Retinal pigment epithelial cell (primary cell): ENCODE results near the gene MADCAM1.

Experiments used
- DNase-seq: peaks from one replicate; pipeline ENCODE4 v3.0.0-alpha.2; 2010; ENCODE audit warnings: low read depth
- H3K4me3 ChIP-seq: 2 replicates; pipeline ENCODE4 v1.5.1; 2011; ENCODE audit warnings: mild to moderate bottlenecking, low read length, control low read depth, moderate library complexity
- TF ChIP-seq, protein P1 (sequence below): conservative IDR thresholded peaks from 2 replicates; pipeline ENCODE4 v1.5.1; 2011; ENCODE audit warnings: low read depth, low read length, control low read depth, inconsistent platforms

Gene MADCAM1

DNA sequence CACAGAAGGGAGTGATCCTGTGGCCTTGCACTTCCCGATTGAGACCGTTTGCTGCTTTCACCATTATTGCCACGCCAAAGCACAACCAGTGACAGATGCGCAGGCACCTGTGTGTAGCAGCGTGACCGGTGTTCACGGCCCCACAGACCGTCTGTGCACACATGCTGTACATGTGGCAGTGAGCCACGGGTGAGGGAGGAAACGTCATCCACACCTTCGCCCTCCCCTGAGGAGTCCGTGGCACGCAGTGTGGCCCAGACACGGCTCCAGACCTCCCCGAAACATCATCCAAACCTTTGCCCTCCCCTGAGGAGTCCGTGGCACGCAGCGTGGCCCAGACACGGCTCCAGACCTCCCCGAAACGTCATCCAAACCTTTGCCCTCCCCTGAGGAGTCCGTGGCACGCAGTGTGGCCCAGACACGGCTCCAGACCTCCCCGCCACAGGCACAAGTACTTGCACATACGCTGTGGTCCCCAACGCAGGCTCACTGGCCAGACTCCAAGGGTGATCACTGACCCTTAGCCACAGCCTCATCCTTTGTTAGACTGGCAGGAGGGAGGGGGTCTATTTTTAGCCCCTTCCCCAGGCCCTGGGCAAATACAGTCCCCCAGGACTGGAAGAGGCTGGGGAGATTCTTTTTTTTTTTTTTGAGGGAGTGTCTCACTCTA, 27.6 kb upstream of the MADCAM1 start:
- DNase-seq = no peak
- TF ChIP-seq, protein P1, sequence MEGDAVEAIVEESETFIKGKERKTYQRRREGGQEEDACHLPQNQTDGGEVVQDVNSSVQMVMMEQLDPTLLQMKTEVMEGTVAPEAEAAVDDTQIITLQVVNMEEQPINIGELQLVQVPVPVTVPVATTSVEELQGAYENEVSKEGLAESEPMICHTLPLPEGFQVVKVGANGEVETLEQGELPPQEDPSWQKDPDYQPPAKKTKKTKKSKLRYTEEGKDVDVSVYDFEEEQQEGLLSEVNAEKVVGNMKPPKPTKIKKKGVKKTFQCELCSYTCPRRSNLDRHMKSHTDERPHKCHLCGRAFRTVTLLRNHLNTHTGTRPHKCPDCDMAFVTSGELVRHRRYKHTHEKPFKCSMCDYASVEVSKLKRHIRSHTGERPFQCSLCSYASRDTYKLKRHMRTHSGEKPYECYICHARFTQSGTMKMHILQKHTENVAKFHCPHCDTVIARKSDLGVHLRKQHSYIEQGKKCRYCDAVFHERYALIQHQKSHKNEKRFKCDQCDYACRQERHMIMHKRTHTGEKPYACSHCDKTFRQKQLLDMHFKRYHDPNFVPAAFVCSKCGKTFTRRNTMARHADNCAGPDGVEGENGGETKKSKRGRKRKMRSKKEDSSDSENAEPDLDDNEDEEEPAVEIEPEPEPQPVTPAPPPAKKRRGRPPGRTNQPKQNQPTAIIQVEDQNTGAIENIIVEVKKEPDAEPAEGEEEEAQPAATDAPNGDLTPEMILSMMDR = no peak
- no peak overlapping the region for H3K4me3 ChIP-seq

DNA sequence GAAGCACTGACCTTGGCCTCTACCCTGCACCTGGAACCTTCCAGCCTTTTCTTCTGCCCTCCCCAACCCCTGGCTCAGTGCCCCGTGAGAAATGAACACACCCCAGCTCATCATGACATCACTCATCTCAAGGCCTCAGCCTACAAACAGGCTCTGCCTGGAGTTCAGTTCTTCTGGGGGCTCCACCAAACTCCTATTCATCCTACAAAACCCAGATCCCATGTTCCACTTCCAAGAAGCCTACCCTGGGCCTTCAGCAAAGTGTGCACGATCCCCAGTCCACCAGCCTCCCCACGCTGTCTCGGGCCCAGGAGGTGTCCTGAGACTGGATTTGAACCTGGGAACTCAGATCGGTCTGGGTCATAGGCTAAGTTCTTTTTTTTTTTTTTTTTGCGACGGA, 26.5 kb upstream of the MADCAM1 start:
- no peak overlapping the region for H3K4me3 ChIP-seq
- TF ChIP-seq, protein P1 = no peak
- no peak for DNase-seq

DNA sequence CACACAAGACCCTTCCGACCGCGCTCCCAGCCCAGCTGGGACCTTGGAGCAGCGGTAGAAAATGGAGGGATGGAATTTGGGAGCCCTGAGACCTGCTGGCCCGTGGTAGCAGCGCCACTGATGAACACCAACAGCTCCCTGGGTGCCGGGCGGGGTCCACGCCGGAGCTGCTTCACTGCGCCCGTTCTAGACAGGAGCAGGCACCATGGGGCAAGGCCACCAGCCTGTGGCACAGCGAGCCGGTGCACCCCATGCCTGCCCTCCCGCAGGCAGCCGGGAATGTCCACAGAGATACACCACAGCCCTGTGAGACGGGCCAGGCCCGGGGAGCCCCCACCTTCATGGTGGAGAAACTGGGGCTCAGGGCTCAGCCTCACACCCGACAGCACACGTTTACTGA, 25.6 kb upstream of the MADCAM1 start:
- no peak overlapping the region for H3K4me3 ChIP-seq
- no peak for DNase-seq
- TF ChIP-seq, protein P1 = no peak

DNA sequence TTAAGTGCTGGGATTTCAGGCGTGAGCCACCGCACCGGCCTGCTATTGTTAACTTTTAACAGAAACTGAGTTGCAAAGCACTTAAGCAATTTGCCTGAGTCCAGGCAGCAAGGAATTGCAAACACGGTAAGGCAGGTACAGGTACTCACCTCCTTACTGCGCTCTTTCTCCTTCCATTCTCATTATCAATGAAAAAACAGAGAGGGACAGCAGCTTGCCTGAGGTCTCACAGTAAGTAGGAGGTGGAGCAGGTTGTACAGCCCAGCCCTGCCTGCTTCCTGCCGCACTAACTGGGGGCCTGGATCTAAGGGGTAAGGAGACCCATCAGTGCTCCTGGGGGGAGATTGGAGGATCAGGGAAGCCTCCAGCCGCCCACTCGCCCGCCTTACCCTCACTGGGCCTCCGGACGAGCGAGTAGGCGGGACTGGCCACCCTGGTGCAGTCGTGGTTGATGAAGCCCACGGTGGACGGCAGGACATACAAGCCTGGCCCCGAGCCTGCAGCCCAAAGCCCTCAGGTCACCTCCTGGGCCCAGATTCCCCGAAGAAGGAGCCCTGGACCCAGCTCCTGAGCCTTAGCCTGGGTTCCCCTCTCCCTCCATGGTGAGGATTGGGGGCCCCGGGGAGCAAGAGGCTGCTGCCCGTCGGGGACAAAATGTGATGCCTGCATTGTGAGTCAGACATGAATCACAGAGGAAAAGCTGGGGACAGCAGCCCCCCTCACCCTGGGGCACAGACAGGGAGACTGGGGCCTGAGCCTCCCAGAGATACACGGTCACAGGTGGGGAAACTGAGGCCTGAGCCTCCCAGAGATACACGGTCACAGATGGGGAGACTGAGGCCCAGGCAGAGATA, 24.1 kb upstream of the MADCAM1 start:
- DNase-seq = no peak
- H3K4me3 ChIP-seq = no peak overlapping the region
- TF ChIP-seq, protein P1 = no peak

DNA sequence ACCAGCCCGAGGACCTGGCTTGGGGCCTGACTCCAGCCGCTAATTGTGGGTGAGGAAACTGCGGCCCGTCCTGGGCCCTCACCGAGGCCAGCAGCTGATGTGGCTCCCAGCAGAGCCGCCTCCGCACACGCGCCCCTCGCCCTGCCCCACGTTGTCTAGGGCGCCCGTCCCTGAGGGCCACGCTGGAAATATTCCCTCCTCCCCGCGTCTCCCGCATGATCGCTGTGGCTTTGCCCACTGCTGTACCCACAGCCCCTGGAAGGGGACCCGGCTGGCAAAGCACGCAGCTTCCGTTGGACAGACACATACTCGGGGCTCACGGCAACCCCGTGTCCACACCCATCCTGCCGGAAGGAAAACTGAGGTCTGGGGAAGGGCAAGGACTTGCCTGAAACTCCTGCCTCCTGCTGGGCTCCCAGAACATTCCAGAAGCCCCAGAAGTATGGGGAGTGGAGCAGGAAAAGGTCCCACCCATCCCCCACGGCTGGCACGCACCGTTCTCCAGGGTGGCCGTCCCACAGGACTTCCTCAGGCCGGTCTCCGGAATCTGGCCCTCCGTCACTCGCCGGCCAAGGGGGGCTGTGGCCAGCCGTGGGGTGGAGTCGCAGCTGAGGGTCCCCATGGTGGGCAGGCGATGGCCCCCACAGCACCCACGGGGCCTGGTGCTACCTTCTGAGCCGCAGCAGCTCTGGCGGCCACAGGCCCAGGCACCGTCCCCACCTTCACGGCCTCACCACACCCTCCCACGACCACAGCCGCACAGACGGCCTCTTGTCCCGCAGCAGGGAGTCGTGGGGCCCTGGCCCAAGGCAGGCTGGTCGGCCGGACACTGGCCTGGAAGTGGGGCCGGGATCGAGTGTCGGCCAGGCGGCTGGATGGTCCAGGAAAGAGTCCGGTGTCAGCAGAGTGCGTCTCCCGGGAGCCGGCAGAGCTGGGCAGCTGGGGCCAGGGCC, 21.9 kb upstream of the MADCAM1 start:
- TF ChIP-seq, protein P1 = no peak
- DNase-seq = no peak
- H3K4me3 ChIP-seq = no peak overlapping the region

DNA sequence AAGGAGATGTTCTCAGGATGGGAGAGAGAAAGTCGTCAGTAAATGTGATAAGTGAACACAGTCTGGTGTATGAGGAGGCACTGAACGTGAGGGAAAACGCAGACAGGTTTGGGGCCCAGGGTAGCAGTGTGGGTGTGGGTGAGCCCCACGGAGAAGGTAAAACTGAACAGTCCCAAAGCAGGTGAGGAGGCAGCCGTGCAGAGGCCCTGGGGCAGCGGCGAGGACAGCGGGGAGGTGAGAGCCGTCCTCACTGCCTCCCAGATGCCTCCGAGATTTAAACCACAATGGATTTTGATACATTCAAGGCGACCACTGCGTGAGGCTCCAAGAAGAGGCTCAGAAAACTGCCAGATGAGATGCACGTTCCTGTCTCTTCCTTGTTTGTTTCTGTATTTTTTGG, 20.9 kb upstream of the MADCAM1 start:
- no peak for DNase-seq
- TF ChIP-seq, protein P1 = no peak

More for the DNA sequence above, 20.9 kb upstream of the MADCAM1 start:
- H3K4me3 ChIP-seq = no peak overlapping the region
